Endothelial cell of umbilical vein (primary cell): ENCODE measurements around the gene CYP4V2. TPM values are rescaled to one million over a fixed set of nuclear protein-coding genes. Genes with fewer than 3 reads are reported as not detected.

Source experiments
- BruUV-seq: library from RNA; stranded (reverse); fragments of 400-500 nt; replicated peaks from 2 replicates; lab custom pipeline; 2021; lab: Mats Ljungman, UMichigan
- CTCF ChIA-PET: fragments of 300-600, 350-600 bp; sonication (Branson Sonifier 250); formaldehyde crosslinking; loops from one replicate; lab custom pipeline; 2021; ENCODE audit warnings: antibody characterized with exemption, inconsistent platforms; lab: Charles Lee
- POLR2A ChIA-PET: fragments of 300-600, 350-600 bp; sonication (Branson Sonifier 250); formaldehyde crosslinking; loops from one replicate; lab custom pipeline; 2021; ENCODE audit warnings: antibody characterized with exemption, inconsistent platforms; lab: Charles Lee
- DNase-seq: peaks from one replicate; pipeline ENCODE4 v3.0.0-alpha.2; 2011; ENCODE audit warnings: low read depth, low spot score
- FAIRE-seq: peaks from 2 replicates; lab custom pipeline; 2011; peaks lifted over from hg19 to GRCh38; lab: Jason Lieb, UNC
- H2AFZ ChIP-seq: 2 replicates; pipeline ENCODE4 v1.6.0; 2012; ENCODE audit warnings: low read depth, low read length, control low read depth, inconsistent platforms
- H3K27ac ChIP-seq: 2 replicates; pipeline ENCODE4 v1.5.1; 2011; ENCODE audit warnings: low read depth, mild to moderate bottlenecking, control low read depth, low read length, moderate library complexity; ENCODE audit not compliant: insufficient read depth
- H3K27me3 ChIP-seq, 2 experiments: 2 replicates each; pipeline versions ENCODE4 v1.6.0 to v1.6.1; 2011; ENCODE audit warnings: low read length in 2 of 2, mixed read lengths in 1 of 2; ENCODE audit not compliant: control insufficient read depth in 2 of 2, insufficient read depth in 2 of 2
- H3K36me3 ChIP-seq, 2 experiments: 2 replicates in 1 of 2; 3 replicates in 1 of 2; pipeline ENCODE4 v1.5.1; 2011; ENCODE audit warnings: low read length in 2 of 2, mild to moderate bottlenecking in 1 of 2, moderate library complexity in 1 of 2; ENCODE audit not compliant: control insufficient read depth in 2 of 2, insufficient read depth in 2 of 2; ENCODE audit errors: extremely low read depth in 1 of 2
- H3K4me1 ChIP-seq: 3 replicates; pipeline ENCODE4 v1.5.1; 2011; ENCODE audit warnings: mild to moderate bottlenecking, low read length; ENCODE audit not compliant: control insufficient read depth, insufficient read depth; ENCODE audit errors: extremely low read depth
- H3K4me2 ChIP-seq: 2 replicates; pipeline ENCODE4 v1.6.1; 2011; ENCODE audit warnings: low read length, control low read depth, mixed read lengths; ENCODE audit not compliant: insufficient read depth
- H3K4me3 ChIP-seq, 3 experiments: fragments of 200-600 bp in 1 of 3; sonication (generic), shearing (Covaris generic) in 1 of 3; replicated peaks in 1 of 3; 2 replicates each; pipeline ENCODE4 v1.5.1; 2011 to 2016; ENCODE audit warnings: control low read depth in 3 of 3, low read length in 3 of 3, mild to moderate bottlenecking in 2 of 3, inconsistent platforms in 1 of 3, low read depth in 1 of 3, moderate library complexity in 1 of 3; ENCODE audit not compliant: insufficient read depth in 1 of 3
- H3K79me2 ChIP-seq: 2 replicates; pipeline ENCODE4 v1.6.0; 2012; ENCODE audit warnings: low read length, inconsistent platforms; ENCODE audit not compliant: control insufficient read depth, insufficient read depth
- H3K9ac ChIP-seq: replicated peaks from 2 replicates; pipeline ENCODE3; 2011; ENCODE audit warnings: low read length, control low read depth; ENCODE audit not compliant: insufficient read depth; ENCODE audit errors: extremely low read depth
- H3K9me1 ChIP-seq: replicated peaks from 3 replicates; pipeline ENCODE4 v1.6.0; 2011; ENCODE audit warnings: mild to moderate bottlenecking, low read length; ENCODE audit not compliant: control insufficient read depth, insufficient read depth; ENCODE audit errors: extremely low read depth
- H3K9me3 ChIP-seq: replicated peaks from 2 replicates; pipeline ENCODE4 v1.5.1; 2012; ENCODE audit warnings: low read length, inconsistent platforms; ENCODE audit not compliant: control insufficient read depth, insufficient read depth
- H4K20me1 ChIP-seq: replicated peaks from 2 replicates; pipeline ENCODE3; 2011; ENCODE audit warnings: mild to moderate bottlenecking, low read length; ENCODE audit not compliant: control insufficient read depth, insufficient read depth; ENCODE audit errors: extremely low read depth
- CTCF ChIP-seq, 2 donors: IDR thresholded peaks; 1 replicate in 1 of 2; 2 replicates in 1 of 2; pipeline ENCODE4 v1.5.1; 2011; ENCODE audit warnings: low read length in 2 of 2, mild to moderate bottlenecking in 2 of 2, moderate library complexity in 2 of 2, control low read depth in 1 of 2, inconsistent platforms in 1 of 2, low read depth in 1 of 2; ENCODE audit not compliant: insufficient read depth in 1 of 2; ENCODE audit errors: extremely low read depth in 1 of 2
- EZH2 ChIP-seq: IDR thresholded peaks from 2 replicates; pipeline ENCODE4 v1.6.1; 2012; ENCODE audit warnings: borderline replicate concordance, low read depth, mild to moderate bottlenecking, moderate library complexity, low read length, inconsistent platforms; ENCODE audit not compliant: severe bottlenecking
- FOS ChIP-seq: IDR thresholded peaks from 2 replicates; pipeline ENCODE4 v1.6.1; 2011; ENCODE audit warnings: mild to moderate bottlenecking, low read length, moderate library complexity, borderline replicate concordance; ENCODE audit not compliant: insufficient read depth
- GATA2 ChIP-seq: IDR thresholded peaks from 2 replicates; pipeline ENCODE4 v1.7.0; 2011; ENCODE audit warnings: low read depth, mild to moderate bottlenecking, moderate library complexity, mixed read lengths, low read length; ENCODE audit not compliant: insufficient read length, insufficient read depth
- JUN ChIP-seq: IDR thresholded peaks from 2 replicates; pipeline ENCODE4 v1.6.1; 2011; ENCODE audit warnings: borderline replicate concordance, low read depth; ENCODE audit not compliant: insufficient read length, insufficient read depth
- MAX ChIP-seq: IDR thresholded peaks from 2 replicates; pipeline ENCODE4 v1.6.1; 2011; ENCODE audit not compliant: insufficient read depth, insufficient read length
- MYC ChIP-seq: IDR thresholded peaks from one replicate; pipeline ENCODE4 v1.6.1; 2011; ENCODE audit warnings: mild to moderate bottlenecking, low read depth, low read length
- POLR2A ChIP-seq: IDR thresholded peaks from 2 replicates; pipeline ENCODE4 v1.6.1; 2012; ENCODE audit warnings: low read depth, mild to moderate bottlenecking, control low read depth, low read length
- POLR2AphosphoS5 ChIP-seq: IDR thresholded peaks from 2 replicates; pipeline ENCODE4 v1.6.1; 2012; ENCODE audit warnings: low read depth, mild to moderate bottlenecking, control low read depth, low read length, moderate library complexity; ENCODE audit not compliant: insufficient read depth
- dilution Hi-C: fragments of 300-500 bp; cut with MboI; formaldehyde crosslinking; loops from one replicate; pipeline ENCODE4 v1.15.0; 2019; ENCODE audit warnings: low sequenced_read_pairs; ENCODE audit not compliant: extremely low pct_ligation_motif_present
- intact Hi-C: fragments of 100-400 bp; cut with micrococcal nuclease; formaldehyde crosslinking; loops from one replicate; pipeline ENCODE4 v1.10.0; 2022
- polyA plus RNA-seq, 4 experiments: library from polyadenylated mRNA; depleted of rRNA in 3 of 4; stranded (reverse) in 3 of 4; unstranded in 1 of 4; fragments of >200 nt; gene quantifications; 2 replicates each; pipeline versions ENCODE4 v1.2.1 to v1.2.3, GENCODE V29; 2011 to 2012; ENCODE audit warnings: missing spikeins in 1 of 4
- total RNA-seq: library from RNA; stranded (reverse); gene quantifications from 2 replicates; pipeline ENCODE4 v1.2.3, GENCODE V29; 2021

The CYP4V2 gene
- total and polyA plus RNA-seq, 2 donors (not counting 3 experiments of a cell fraction or from before 2014, with no cell fraction given), result 0.28 to 1.7 TPM

GRCh38 chr4:186221624-186222023 is 30.3 kb downstream of the CYP4V2 start:
- dilution Hi-C loops, result no loop called here
- Histone ChIP-seq H3K4me2 (no peak overlapping the region), H3K79me2 (no peaks in the 10 kb centered on the region), H4K20me1 (no peaks in the 10 kb centered on the region), H2AFZ (no peak overlapping the region), H3K9ac (no peak overlapping the region), H3K4me1 (no peaks in the 10 kb centered on the region), H3K9me1 (no peaks in the 10 kb centered on the region), H3K4me3 (no peak overlapping the region), H3K27ac (no peak overlapping the region), H3K9me3 (no peaks in the 10 kb centered on the region), H3K36me3 (no peaks in the 10 kb centered on the region), H3K27me3 (no peaks in the 10 kb centered on the region)
- intact Hi-C loops, result no loop called here
- TF ChIP-seq POLR2AphosphoS5 (no peak), MAX (no peak), POLR2A (no peak), EZH2 (no peak), JUN (no peak), MYC (no peak), GATA2 (no peak), FOS (no peak), CTCF (IDR thresholded peaks at IDR 0.05; ENCODE audit: extremely low read depth in 1 of 2, insufficient read depth in 1 of 2, low read depth in 1 of 2, low read length in 2 of 2) (no peak)
- BruUV-seq, result no TSS peak
- POLR2A ChIA-PET, result no interaction called here
- DNase-seq, result no peak
- CTCF ChIA-PET, result no interaction called here
- no peak for FAIRE-seq
